ENCODE results near the gene SORCS2. TPM values are rescaled to one million over a fixed set of nuclear protein-coding genes. Genes with fewer than 3 reads are reported as not detected.
A peak's percentile ranks its signal among the peaks of the same experiment; 100 is the strongest.

Gene SORCS2
- total RNA-seq, 4 donors from 2014 or later: 0.26 to 17.1 (median 2.9) TPM

GRCh38 chr4:7208509-7209451, 16.4 kb downstream of the SORCS2 start:
- Histone ChIP-seq H3K27ac (peak overlapping the region; percentile 88 to 89), H3K4me3 (no peak overlapping the region), H3K4me1 (peaks cover 0 to 4% of the 10 kb centered on the region in 2 donors), H3K27me3 (no peaks in the 10 kb centered on the region), H3K36me3 (no peaks in the 10 kb centered on the region), H3K9me3 (no peaks in the 10 kb centered on the region)
- intact Hi-C loops (cut with DNase I; ENCODE audit: low total_unique reads): no loop called here
- DNase-seq: no peak
- TF ChIP-seq POLR2A (IDR thresholded peaks at IDR 0.05): no peak
- TF ChIP-seq CTCF (IDR thresholded peaks at IDR 0.05): no peak

DNA sequence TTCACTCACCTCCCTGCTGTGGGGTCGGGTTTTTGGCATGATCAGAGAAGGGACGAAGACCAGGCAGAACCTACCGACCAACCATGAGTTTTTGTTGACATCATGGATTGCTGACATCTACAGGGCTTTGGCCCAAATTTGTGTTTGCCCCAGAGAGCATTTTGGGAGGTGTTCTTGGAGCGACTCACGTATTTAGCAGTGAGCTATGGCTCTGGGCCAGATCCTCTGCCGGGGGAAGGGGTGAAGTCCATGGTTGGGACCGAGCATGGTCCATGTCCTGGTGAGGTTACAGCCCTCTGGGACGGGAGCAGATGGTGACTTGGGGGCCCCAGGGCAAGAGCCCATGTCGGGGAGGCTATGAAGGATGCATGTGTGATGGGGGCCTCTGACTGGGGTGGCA, 17.4 kb downstream of the SORCS2 start:
- intact Hi-C loops (cut with DNase I; ENCODE audit: low total_unique reads): no loop called here
- peaks cover 0 to 4% of the 10 kb centered on the region in 2 donors for H3K4me1 ChIP-seq
- no peak for TF ChIP-seq CTCF (IDR thresholded peaks at IDR 0.05)
- no peak overlapping the region for H3K4me3 ChIP-seq
- no peak overlapping the region for H3K27ac ChIP-seq
- H3K27me3 ChIP-seq: no peaks in the 10 kb centered on the region
- no peaks in the 10 kb centered on the region for H3K36me3 ChIP-seq
- no peaks in the 10 kb centered on the region for H3K9me3 ChIP-seq
- no peak for DNase-seq

DNA sequence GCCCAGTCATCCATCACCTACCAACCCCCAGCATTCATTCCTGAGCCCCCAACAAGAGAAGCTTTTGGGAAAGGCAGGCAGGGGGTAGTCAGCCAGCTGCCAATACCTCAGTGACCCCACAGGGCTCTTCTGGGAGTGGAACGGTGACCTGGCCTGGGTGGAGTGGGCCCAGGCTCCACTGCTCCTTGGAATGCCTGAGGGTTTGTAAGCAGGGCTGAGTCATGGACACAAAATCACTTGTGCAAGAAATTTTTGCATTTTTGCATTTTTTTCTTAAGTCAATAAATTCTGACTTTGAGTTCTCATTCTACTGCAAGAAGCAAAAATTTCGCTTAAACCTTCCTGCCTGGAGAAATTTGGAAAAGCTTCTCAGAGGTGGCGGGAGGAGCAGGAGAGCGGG, 18.5 kb downstream of the SORCS2 start:
- H3K27ac ChIP-seq: peak overlapping the region in 1 of 2 donors; percentile 44
- intact Hi-C loops (cut with DNase I; ENCODE audit: low total_unique reads): no loop called here
- no peaks in the 10 kb centered on the region for H3K9me3 ChIP-seq
- H3K4me1 ChIP-seq: peaks cover 0 to 4% of the 10 kb centered on the region in 2 donors
- TF ChIP-seq CTCF (IDR thresholded peaks at IDR 0.05) (no peak), POLR2A (IDR thresholded peaks at IDR 0.05) (no peak)
- H3K27me3 ChIP-seq: no peaks in the 10 kb centered on the region
- no peaks in the 10 kb centered on the region for H3K36me3 ChIP-seq
- peak in 1 of 2 donors; percentile 58 for DNase-seq
- H3K4me3 ChIP-seq: no peak overlapping the region

DNA sequence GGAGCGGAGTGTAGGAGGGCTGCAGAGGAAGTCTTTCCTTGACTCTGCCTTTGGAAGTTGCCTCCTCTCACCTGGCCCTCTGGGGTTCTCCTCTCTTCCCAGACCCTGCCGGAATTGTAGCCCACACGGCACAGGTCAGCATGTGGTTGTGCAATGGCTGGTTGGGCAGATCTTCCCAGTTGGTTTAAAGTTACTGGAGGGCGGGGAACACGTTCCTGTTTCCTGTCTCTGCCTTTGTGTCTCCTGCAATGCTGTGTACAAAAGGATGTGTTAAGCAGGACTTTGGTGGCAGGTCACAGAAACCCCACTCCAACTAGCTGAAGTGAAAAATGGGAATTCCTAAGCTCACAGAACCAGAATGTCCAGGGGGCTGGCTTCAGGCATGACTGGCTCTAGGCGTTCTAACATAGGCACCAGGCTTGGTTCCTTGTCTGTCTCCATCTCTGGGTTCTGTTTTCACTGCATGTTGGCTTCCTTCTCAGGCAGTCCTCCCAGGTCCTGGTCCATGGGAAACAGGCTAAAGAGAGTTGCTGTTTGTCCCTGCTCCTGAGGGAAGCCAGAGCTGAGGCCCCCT, 19.9 kb downstream of the SORCS2 start:
- Histone ChIP-seq H3K4me1 (no peaks in the 10 kb centered on the region), H3K27me3 (no peaks in the 10 kb centered on the region), H3K36me3 (no peaks in the 10 kb centered on the region), H3K27ac (no peak overlapping the region), H3K9me3 (no peaks in the 10 kb centered on the region), H3K4me3 (no peak overlapping the region)
- TF ChIP-seq POLR2A (IDR thresholded peaks at IDR 0.05) (no peak), CTCF (IDR thresholded peaks at IDR 0.05) (no peak)
- intact Hi-C loops (cut with DNase I; ENCODE audit: low total_unique reads): no loop called here
- no peak for DNase-seq

GRCh38 chr4:7212921-7213320, 20.6 kb downstream of the SORCS2 start:
- no peak for DNase-seq
- H3K4me1 ChIP-seq: no peaks in the 10 kb centered on the region
- no peaks in the 10 kb centered on the region for H3K27me3 ChIP-seq
- H3K36me3 ChIP-seq: no peaks in the 10 kb centered on the region
- no peaks in the 10 kb centered on the region for H3K9me3 ChIP-seq
- no peak overlapping the region for H3K27ac ChIP-seq
- no peak for TF ChIP-seq CTCF (IDR thresholded peaks at IDR 0.05)
- TF ChIP-seq POLR2A (IDR thresholded peaks at IDR 0.05): no peak
- no peak overlapping the region for H3K4me3 ChIP-seq
- intact Hi-C loops (cut with DNase I; ENCODE audit: low total_unique reads): no loop called here

All from uterus (tissue), 4 donors.